A673 (cell line): ENCODE results near the gene ACTL7A.
"Not testable (repeated sequence)": the region's sequence is repeated elsewhere in the genome, so short reads cannot be mapped to it uniquely, and the experiment has no call there.

Experiments used
- CTCF ChIP-seq: fragments of 300-800, 200-600 bp; sonication (generic); conservative IDR thresholded peaks from 2 replicates; pipeline ENCODE4 v1.5.1; 2017; ENCODE audit warnings: low read depth, mild to moderate bottlenecking, antibody characterized with exemption, low read length, moderate library complexity, mixed read lengths
- EZH2 ChIP-seq: fragments of 200-600 bp; sonication (generic); IDR thresholded peaks from 2 replicates; pipeline ENCODE4 v1.6.1; 2017; ENCODE audit warnings: borderline replicate concordance, low read depth, mild to moderate bottlenecking, mixed read lengths, antibody characterized with exemption, low read length; ENCODE audit not compliant: poor library complexity, severe bottlenecking

DNA sequence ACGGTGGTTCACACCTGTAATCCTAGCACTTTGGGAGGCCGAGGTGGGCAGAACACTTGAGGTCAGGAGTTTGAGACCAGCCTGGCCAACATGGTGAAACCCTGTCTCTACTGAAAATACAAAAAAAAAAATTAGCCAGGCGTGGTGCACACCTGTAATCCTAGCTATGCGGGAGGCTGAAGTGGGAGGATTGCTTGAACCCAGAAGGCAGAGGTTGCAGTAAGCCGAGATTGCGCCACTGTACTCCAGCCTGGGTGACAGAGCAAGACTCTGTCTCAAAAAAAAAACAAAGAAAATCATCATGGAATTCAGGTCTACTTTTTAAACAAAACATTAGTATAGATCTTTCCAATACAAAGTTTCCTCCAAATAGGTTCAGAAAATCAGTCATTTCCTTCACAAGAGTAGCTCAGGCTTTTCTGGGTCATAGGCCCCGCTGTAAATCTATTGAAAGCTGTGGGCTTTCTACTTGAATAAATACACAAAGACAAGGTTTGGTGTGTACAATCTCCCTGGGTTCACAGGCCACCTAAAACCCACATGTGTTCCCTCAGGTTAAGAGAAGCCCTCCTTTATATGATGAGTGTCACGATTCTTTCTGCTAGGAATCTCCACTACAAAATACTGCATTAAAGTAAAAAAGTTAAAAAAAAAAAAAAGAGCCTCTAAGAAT lies 37.1 kb downstream of the ACTL7A start:
- not testable (repeated sequence) for TF ChIP-seq EZH2, CTCF
